Fibroblast of peridontal ligament (primary cell): ENCODE results near the gene ZNF615.
A peak's percentile ranks its signal among the peaks of the same experiment; 100 is the strongest.
"Not testable (repeated sequence)": the region's sequence is repeated elsewhere in the genome, so short reads cannot be mapped to it uniquely, and the experiment has no call there.

Source experiments
- DNase-seq: peaks from one replicate; pipeline ENCODE4 v3.0.0-alpha.2; 2010; ENCODE audit errors: extremely low read depth

The ZNF615 gene

GRCh38 chr19:51980116-51980736 is 27.8 kb downstream of the ZNF615 start:
- DNase-seq = no peak

DNA sequence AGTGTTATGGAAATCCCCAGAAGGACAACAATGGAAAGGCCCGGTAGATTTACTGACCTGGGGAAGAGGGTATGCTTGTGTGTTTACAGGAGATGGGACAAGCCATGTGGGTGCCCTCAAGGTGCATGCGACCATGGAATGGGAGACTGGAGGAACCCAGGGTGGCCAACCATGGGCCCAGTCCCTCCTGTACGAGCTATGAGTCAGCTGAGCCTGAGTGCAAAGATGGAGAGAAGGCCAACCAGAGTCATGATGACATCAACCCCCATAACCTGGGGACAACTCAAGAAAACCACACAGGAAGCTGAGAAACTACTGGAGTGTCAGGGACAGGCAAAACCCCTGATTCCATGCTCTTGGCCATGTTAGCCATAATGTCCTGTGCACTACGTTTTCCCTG is 29.1 kb downstream of the ZNF615 start:
- no peak for DNase-seq

- DNase-seq = no peak
Observed at GRCh38 chr19:51977346-51977745, 30.7 kb downstream of the ZNF615 start.

GRCh38 chr19:51976852-51977251 is 31.2 kb downstream of the ZNF615 start:
- DNase-seq = no peak

DNA sequence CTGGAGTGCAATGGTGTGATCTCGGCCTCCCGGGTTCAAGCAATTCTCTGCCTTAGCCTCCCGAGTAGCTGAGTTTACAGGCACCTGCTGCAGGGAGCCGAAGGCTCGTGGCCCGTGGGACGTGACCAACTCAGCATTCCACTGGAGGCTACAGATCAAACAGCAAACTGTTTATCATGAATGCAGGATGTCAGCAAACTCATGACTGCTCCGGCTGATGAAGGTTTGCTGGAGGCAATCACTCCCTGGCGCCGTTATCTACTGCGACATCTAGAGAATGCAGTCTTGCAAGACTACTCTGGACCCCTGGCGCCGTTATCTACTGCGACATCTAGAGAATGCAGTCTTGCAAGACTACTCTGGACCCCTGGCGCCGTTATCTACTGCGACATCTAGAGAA is 32.2 kb downstream of the ZNF615 start:
- not testable (repeated sequence) for DNase-seq

- peak; percentile 13 for DNase-seq
Observed at GRCh38 chr19:51971624-51972023, 36.4 kb downstream of the ZNF615 start.

- DNase-seq = no peak
Observed at GRCh38 chr19:51970718-51971117, 37.3 kb downstream of the ZNF615 start.

- no peak for DNase-seq
Observed at GRCh38 chr19:51965583-51965982, 42.4 kb downstream of the ZNF615 start.

GRCh38 chr19:51960621-51961233 is 47.3 kb downstream of the ZNF615 start:
- not testable (repeated sequence) for DNase-seq

DNA sequence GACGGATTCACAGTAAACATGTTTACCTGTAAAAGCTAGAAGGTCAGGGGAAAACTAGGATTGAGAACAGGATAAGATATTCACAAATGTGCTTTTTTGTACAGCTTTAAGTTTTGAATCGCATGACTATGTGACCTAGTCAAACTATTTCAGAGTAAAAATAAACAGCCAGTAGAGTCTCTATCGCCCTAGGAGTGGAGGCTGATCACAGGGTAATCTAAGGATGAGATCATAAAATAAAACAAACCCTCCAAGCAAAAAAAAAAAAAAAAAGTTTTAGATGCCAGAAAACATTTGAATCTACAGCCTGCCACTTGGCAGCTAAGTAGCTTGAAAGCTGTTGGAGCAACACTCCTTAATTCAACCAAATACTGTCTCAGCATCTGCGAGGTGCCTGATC is 48.2 kb downstream of the ZNF615 start:
- DNase-seq = no peak

DNA sequence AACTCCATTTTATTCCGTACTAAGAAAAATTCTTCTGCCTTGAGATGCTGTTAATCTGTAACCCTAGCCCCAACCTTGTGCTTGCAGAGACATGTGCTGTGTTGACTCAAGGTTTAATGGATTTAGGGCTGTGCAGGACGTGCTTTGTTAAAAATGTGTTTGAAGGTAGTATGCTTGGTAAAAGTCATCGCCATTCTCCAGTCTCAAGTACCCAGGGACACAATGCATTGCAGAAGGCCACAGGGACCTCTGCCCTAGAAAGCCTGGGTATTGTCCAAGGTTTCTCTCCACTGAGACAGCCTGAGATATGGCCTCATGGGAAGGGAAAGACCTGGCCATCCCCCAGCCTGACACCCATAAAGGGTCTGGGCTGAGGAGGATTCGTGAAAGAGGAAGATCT is 50.2 kb downstream of the ZNF615 start:
- DNase-seq = not testable (repeated sequence)

DNA sequence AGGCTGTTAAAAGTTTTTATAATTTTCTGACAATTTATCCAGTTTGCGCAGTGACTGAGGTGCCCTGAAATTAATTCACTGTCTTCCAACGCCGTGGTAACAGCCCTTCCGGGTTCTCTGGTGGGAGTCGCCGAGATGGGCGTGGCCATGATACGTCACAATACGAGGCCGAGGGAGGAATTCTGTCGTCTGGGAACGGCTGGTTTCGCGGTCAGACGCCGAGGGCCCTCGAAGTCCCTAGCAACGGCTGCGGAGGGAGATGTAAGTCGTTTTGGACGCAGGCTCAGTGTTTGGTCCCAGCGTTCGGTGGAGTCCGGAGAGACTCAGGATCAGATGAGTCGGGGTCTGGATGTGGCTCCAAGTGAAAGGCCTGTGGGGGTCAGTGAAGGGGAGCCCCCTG is 59.0 kb downstream of the ZNF615 start:
- peak; percentile 72 for DNase-seq

- DNase-seq = no peak
Observed at GRCh38 chr19:51946602-51947001, 61.4 kb downstream of the ZNF615 start.

GRCh38 chr19:51944798-51945552 is 63.0 kb downstream of the ZNF615 start:
- DNase-seq = peak; percentile 4
